Nasal cavity respiratory epithelium epithelial cell of viscerocranial mucosa (primary cell): Measurements from ENCODE around the gene CCNYL1. TPM values are rescaled to one million over a fixed set of nuclear protein-coding genes. Genes with fewer than 3 reads are reported as not detected.

Source experiments
- total RNA-seq: library from RNA; depleted of rRNA; stranded (reverse); fragments of >200 nt; gene quantifications from 2 replicates; pipeline ENCODE4 v1.2.3, GENCODE V29; 2014

CCNYL1 gene
- 8.9 and 14.5 TPM in 2 replicates for total RNA-seq

DNA sequence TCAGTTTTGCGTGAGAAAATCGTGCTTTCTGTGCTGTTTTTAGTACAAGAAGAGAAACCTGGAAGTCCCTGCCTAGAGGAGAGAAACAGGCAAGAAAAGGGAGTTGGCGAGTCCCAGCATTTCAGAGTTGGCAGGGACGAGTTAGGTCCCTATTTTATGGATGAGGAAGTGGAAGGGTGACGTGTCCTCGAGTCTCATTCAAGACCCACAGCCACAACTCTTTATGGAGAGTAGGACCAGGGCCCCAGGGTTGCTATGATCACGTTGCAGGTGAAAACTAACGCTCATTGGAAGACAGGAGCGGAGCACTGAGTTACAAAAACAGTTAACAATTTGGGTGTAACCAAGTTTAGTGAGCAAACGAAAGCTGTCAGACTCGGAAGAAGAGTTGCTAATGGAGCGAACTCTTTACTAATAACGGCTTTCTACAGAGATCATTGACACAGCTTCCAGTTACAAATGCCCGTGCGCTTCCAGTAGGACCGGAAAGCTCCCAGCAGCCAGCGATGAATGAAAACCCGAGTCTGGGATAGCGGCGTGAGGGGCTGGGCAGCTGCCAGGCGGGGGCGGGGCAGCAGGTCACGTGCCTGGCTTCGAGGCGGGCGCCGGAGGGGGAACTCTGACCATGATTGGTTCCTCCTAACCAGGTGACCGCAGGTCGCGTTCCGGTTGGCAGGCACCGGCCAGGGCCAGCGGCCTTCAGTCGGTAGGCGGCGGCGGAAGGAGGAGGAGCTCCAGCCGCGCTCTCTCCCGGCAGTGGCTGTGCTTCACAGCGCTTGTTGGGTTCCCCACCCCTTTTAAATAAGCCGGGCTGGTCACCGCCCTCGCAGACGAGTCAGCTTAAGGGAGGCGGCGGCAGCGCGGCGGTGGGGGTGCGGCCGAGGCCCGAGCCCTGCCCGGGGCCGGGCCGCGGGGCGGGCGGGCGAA, at the start of gene CCNYL1:
CCNYL1 (plus strand) TSS at position 827 of the 927 bp plus-strand sequence. CDS start 257 bp downstream, outside the sequence.

Other genes starting within 250 kb of the CCNYL1 start
- gene CREB1, start 181.7 kb upstream of the CCNYL1 start, total RNA-seq: 36.2 and 51.6 TPM in 2 replicates
- 9.9 and 10.1 TPM in 2 replicates for gene METTL21A, start 86.2 kb upstream of the CCNYL1 start, total RNA-seq
- 4.8 and 7.4 TPM in 2 replicates for gene FZD5, start 58.3 kb downstream of the CCNYL1 start, total RNA-seq